GM23338 (cell line): ENCODE measurements around the gene KRT16.

Experiments
- CTCF ChIP-seq, 2 experiments: fragments of 200-600 bp in 1 of 2; sonication (generic) in 1 of 2; conservative IDR thresholded peaks; 2 replicates each; pipeline versions ENCODE4 v1.5.1 to v1.6.1; 2016 to 2017; ENCODE audit warnings: antibody characterized with exemption in 2 of 2, low read depth in 2 of 2, mild to moderate bottlenecking in 2 of 2, moderate library complexity in 1 of 2
- EZH2 ChIP-seq: fragments of 200-600 bp; sonication (generic); IDR thresholded peaks from one replicate; pipeline ENCODE4 v1.8.0; 2017; ENCODE audit warnings: antibody characterized with exemption, mild to moderate bottlenecking, low read depth; ENCODE audit not compliant: unreplicated experiment
- JUNB ChIP-seq: IDR thresholded peaks from one replicate; pipeline ENCODE4 v1.6.1; 2016; ENCODE audit warnings: antibody characterized with exemption; ENCODE audit not compliant: unreplicated experiment
- POLR2AphosphoS5 ChIP-seq: IDR thresholded peaks from 2 replicates; pipeline ENCODE4 v1.6.1; 2016; ENCODE audit warnings: antibody characterized with exemption, low read depth
- ZNF462 ChIP-seq: fragments of 250-450 bp; sonication (Bioruptor Pico); IDR thresholded peaks from 2 replicates; pipeline ENCODE4 v1.5.0; 2020; ENCODE audit warnings: mild to moderate bottlenecking, moderate library complexity

GRCh38 chr17:41631898-41632285 is 19.3 kb upstream of the KRT16 start:
- no peak for TF ChIP-seq CTCF (conservative IDR thresholded peaks at IDR 0.05; ENCODE audit: low read depth in 2 of 2)
- no peak for TF ChIP-seq ZNF462 (CRISPR knock-in tag)
- no peak for TF ChIP-seq JUNB
- no peak for TF ChIP-seq POLR2AphosphoS5
- no peak for TF ChIP-seq EZH2
